GM18502 (cell line): ENCODE data around the gene ELK1.
"Not testable (repeated sequence)": the region's sequence is repeated elsewhere in the genome, so short reads cannot be mapped to it uniquely, and the experiment has no call there.

Experiments used
- ATAC-seq: cut with Tn5 transposase; IDR thresholded peaks from one replicate; pipeline ENCODE4 v1.9.1; 2021; ENCODE audit warnings: mild to moderate bottlenecking; ENCODE audit not compliant: unreplicated experiment, poor library complexity

Gene ELK1

GRCh38 chrX:47614618-47615017 lies 35.7 kb downstream of the ELK1 start:
- ATAC-seq: no peak

GRCh38 chrX:47613082-47613481 lies 37.3 kb downstream of the ELK1 start:
- ATAC-seq: no peak

GRCh38 chrX:47612418-47612817 lies 37.9 kb downstream of the ELK1 start:
- no peak for ATAC-seq

- no peak for ATAC-seq
These were observed 38.4 kb downstream of the ELK1 start for GRCh38 chrX:47611926-47612325.

- no peak for ATAC-seq
These were observed 38.9 kb downstream of the ELK1 start for GRCh38 chrX:47611489-47611888.

- ATAC-seq: no peak
These were observed 39.9 kb downstream of the ELK1 start for GRCh38 chrX:47610511-47610910.

GRCh38 chrX:47608130-47608810 lies 42.1 kb downstream of the ELK1 start:
- ATAC-seq: no peak

- no peak for ATAC-seq
These were observed 43.3 kb downstream of the ELK1 start for GRCh38 chrX:47607091-47607490.

- no peak for ATAC-seq
These were observed 45.3 kb downstream of the ELK1 start for GRCh38 chrX:47605024-47605423.

- not testable (repeated sequence) for ATAC-seq
These were observed 47.2 kb downstream of the ELK1 start for GRCh38 chrX:47603125-47603524.

GRCh38 chrX:47597222-47597621 lies 53.1 kb downstream of the ELK1 start:
- ATAC-seq: no peak

- no peak for ATAC-seq
These were observed 54.1 kb downstream of the ELK1 start for GRCh38 chrX:47596256-47596655.

GRCh38 chrX:47595716-47596251 lies 54.6 kb downstream of the ELK1 start:
- no peak for ATAC-seq

GRCh38 chrX:47593522-47593921 lies 56.8 kb downstream of the ELK1 start:
- no peak for ATAC-seq

- no peak for ATAC-seq
These were observed 59.4 kb downstream of the ELK1 start for GRCh38 chrX:47590984-47591383.

- ATAC-seq: no peak
These were observed 62.2 kb downstream of the ELK1 start for GRCh38 chrX:47587906-47588735.

- ATAC-seq: no peak
These were observed 63.1 kb downstream of the ELK1 start for GRCh38 chrX:47587091-47587891.

GRCh38 chrX:47586043-47586787 lies 64.1 kb downstream of the ELK1 start:
- no peak for ATAC-seq
